Activated T-cell treated with anti-CD3 and anti-CD28 coated beads for 48 hours (primary cell): ENCODE data around the gene PCSK6.
"Not testable (repeated sequence)": the region's sequence is repeated elsewhere in the genome, so short reads cannot be mapped to it uniquely, and the experiment has no call there.

ENCODE experiments used
- DNase-seq: peaks from one replicate; pipeline ENCODE4 v3.0.0-alpha.2; 2020; ENCODE audit warnings: low read depth

The PCSK6 gene

GRCh38 chr15:101429646-101430045 lies 59.9 kb downstream of the PCSK6 start:
- DNase-seq = no peak

- DNase-seq = no peak
Measured at GRCh38 chr15:101429191-101429590, 60.3 kb downstream of the PCSK6 start.

GRCh38 chr15:101428758-101429157 lies 60.7 kb downstream of the PCSK6 start:
- no peak for DNase-seq

GRCh38 chr15:101427606-101428487 lies 61.7 kb downstream of the PCSK6 start:
- no peak for DNase-seq

- DNase-seq = no peak
Measured at GRCh38 chr15:101426761-101427333, 62.7 kb downstream of the PCSK6 start.

GRCh38 chr15:101425787-101426365 lies 63.6 kb downstream of the PCSK6 start:
- no peak for DNase-seq

GRCh38 chr15:101424984-101425383 lies 64.5 kb downstream of the PCSK6 start:
- no peak for DNase-seq

GRCh38 chr15:101420232-101420631 lies 69.3 kb downstream of the PCSK6 start:
- no peak for DNase-seq

- not testable (repeated sequence) for DNase-seq
Measured at GRCh38 chr15:101416475-101416874, 73.0 kb downstream of the PCSK6 start.

- no peak for DNase-seq
Measured at GRCh38 chr15:101413239-101413638, 76.3 kb downstream of the PCSK6 start.

GRCh38 chr15:101411581-101411980 lies 77.9 kb downstream of the PCSK6 start:
- no peak for DNase-seq

- DNase-seq = no peak
Measured at GRCh38 chr15:101411085-101411484, 78.4 kb downstream of the PCSK6 start.

- DNase-seq = no peak
Measured at GRCh38 chr15:101410612-101411011, 78.9 kb downstream of the PCSK6 start.

- DNase-seq = no peak
Measured at GRCh38 chr15:101409621-101410020, 79.9 kb downstream of the PCSK6 start.

- no peak for DNase-seq
Measured at GRCh38 chr15:101407966-101408775, 81.3 kb downstream of the PCSK6 start.

- no peak for DNase-seq
Measured at GRCh38 chr15:101407439-101407838, 82.1 kb downstream of the PCSK6 start.

GRCh38 chr15:101406526-101407195 lies 82.8 kb downstream of the PCSK6 start:
- DNase-seq = no peak

- no peak for DNase-seq
Measured at GRCh38 chr15:101406036-101406435, 83.5 kb downstream of the PCSK6 start.

- no peak for DNase-seq
Measured at GRCh38 chr15:101404245-101404644, 85.3 kb downstream of the PCSK6 start.

GRCh38 chr15:101402883-101403282 lies 86.6 kb downstream of the PCSK6 start:
- not testable (repeated sequence) for DNase-seq

GRCh38 chr15:101401286-101401685 lies 88.2 kb downstream of the PCSK6 start:
- no peak for DNase-seq

GRCh38 chr15:101399431-101399830 lies 90.1 kb downstream of the PCSK6 start:
- DNase-seq = no peak
